ENCODE measurements around the gene GPR107.

GRCh38 chr9:130120832-130121231 is 67.1 kb downstream of the GPR107 start:
- TF ChIP-seq CTCF (IDR thresholded peaks at IDR 0.05) (no peak), EZH2 (IDR thresholded peaks at IDR 0.05; ENCODE audit: borderline replicate concordance, insufficient read depth, low read depth, low read length, poor library complexity, severe bottlenecking) (no peak)
